DOHH2 (cell line): Measurements from ENCODE around the gene TMCC1.
A peak's percentile ranks its signal among the peaks of the same experiment; 100 is the strongest.

Source experiments
- H3F3A ChIP-seq: fragments of 200-600 bp; sonication (generic), shearing (Covaris generic); 2 replicates; pipeline ENCODE4 v1.6.0; 2016; ENCODE audit warnings: antibody characterized with exemption, mild to moderate bottlenecking; ENCODE audit not compliant: control insufficient read depth, insufficient read depth
- H3K27ac ChIP-seq: fragments of 200-600 bp; sonication (generic); 2 replicates; pipeline ENCODE4 v1.5.1; 2014; ENCODE audit warnings: low read depth, mild to moderate bottlenecking, low read length, moderate library complexity
- H3K27me3 ChIP-seq: fragments of 200-600 bp; sonication (generic); 2 replicates; pipeline ENCODE4 v1.6.1; 2014; ENCODE audit warnings: mild to moderate bottlenecking, low read length, mixed read lengths; ENCODE audit not compliant: control insufficient read depth
- H3K36me3 ChIP-seq: fragments of 200-600 bp; sonication (generic); 2 replicates; pipeline ENCODE4 v1.6.1; 2014; ENCODE audit warnings: mild to moderate bottlenecking, low read length, moderate library complexity, mixed read lengths; ENCODE audit not compliant: control insufficient read depth
- H3K4me1 ChIP-seq: fragments of 200-600 bp; sonication (generic); 2 replicates; pipeline ENCODE4 v1.6.1; 2014; ENCODE audit warnings: mild to moderate bottlenecking, low read length, mixed read lengths; ENCODE audit not compliant: control insufficient read depth
- H3K4me2 ChIP-seq: fragments of 200-600 bp; sonication (generic); 2 replicates; pipeline ENCODE4 v1.6.0; 2014; ENCODE audit warnings: mild to moderate bottlenecking, low read length, moderate library complexity
- H3K4me3 ChIP-seq: fragments of 200-600 bp; sonication (generic); 2 replicates; pipeline ENCODE4 v1.5.1; 2014; ENCODE audit warnings: mild to moderate bottlenecking, low read length, mixed read lengths
- H3K79me2 ChIP-seq: fragments of 200-600 bp; sonication (generic); 2 replicates; pipeline ENCODE4 v1.6.1; 2014; ENCODE audit warnings: mild to moderate bottlenecking, low read length, mixed read lengths; ENCODE audit not compliant: control insufficient read depth
- H3K9me2 ChIP-seq: fragments of 200-600 bp; sonication (generic); replicated peaks from 2 replicates; pipeline ENCODE4 v1.6.1; 2014; ENCODE audit warnings: mild to moderate bottlenecking, low read length, mixed read lengths; ENCODE audit not compliant: control insufficient read depth
- H3K9me3 ChIP-seq: fragments of 200-600 bp; sonication (generic); 2 replicates; pipeline ENCODE4 v1.6.1; 2014; ENCODE audit warnings: antibody characterized with exemption, low read length, mixed read lengths; ENCODE audit not compliant: control insufficient read depth, insufficient read depth
- H4K20me1 ChIP-seq: fragments of 200-600 bp; sonication (generic); 2 replicates; pipeline ENCODE4 v1.6.0; 2014; ENCODE audit warnings: low read depth, mild to moderate bottlenecking, antibody characterized with exemption, low read length, moderate library complexity; ENCODE audit not compliant: control insufficient read depth, insufficient read depth
- CTCF ChIP-seq: fragments of 200-600 bp; sonication (generic); IDR thresholded peaks from one replicate; pipeline ENCODE4 v1.5.1; 2014; ENCODE audit warnings: antibody characterized with exemption, mild to moderate bottlenecking, low read depth, low read length; ENCODE audit not compliant: poor library complexity, severe bottlenecking
- EZH2phosphoT487 ChIP-seq: fragments of 200-600 bp; sonication (generic); IDR thresholded peaks from 2 replicates; pipeline ENCODE4 v1.6.1; 2017; ENCODE audit warnings: borderline replicate concordance, mild to moderate bottlenecking, antibody characterized with exemption, low read length, moderate library complexity, mixed read lengths

Gene TMCC1

DNA sequence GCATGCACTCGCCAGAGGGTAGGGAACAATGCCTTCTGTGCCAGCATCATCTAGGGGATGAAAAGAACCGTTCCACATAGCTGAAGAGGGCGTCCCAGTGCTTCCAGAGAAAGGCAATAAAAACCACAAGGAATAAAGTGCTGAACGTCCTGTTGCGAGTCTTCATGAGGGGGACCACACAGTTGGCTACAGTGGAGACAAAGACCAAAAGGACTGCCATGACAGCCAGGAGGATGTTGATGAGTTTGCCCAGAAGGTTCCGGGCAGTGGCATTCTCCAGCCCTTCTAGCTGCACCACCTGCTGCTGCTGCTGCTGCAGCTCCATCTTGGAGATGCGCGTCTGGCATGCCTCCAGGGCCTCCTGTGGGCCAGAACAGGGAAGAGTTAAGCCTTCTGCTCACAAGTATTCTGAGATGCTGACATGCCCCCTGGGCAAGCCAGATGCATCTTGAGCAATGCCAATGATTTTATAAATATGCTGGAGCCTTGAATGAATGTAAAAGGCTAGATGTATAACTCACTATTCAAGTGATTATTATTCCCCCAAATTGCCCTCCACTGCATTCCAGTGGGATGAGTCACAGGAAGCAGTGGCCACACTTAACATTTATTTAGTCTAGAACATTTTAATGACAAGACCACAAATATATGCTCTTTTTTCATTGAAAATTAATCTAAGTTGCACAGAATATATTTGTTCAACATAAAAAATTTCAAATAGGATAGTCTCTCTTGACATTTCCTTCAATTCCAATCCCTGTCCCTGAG, 241.9 kb downstream of the TMCC1 start:
- Histone ChIP-seq H3K9me2 (no peaks in the 10 kb centered on the region), H4K20me1 (no peaks in the 10 kb centered on the region), H3K79me2 (no peaks in the 10 kb centered on the region), H3K9me3 (no peaks in the 10 kb centered on the region), H3F3A (no peaks in the 10 kb centered on the region), H3K36me3 (no peaks in the 10 kb centered on the region), H3K4me2 (no peak overlapping the region), H3K27ac (no peak overlapping the region), H3K27me3 (no peaks in the 10 kb centered on the region), H3K4me1 (no peaks in the 10 kb centered on the region), H3K4me3 (no peak overlapping the region)
- TF ChIP-seq CTCF (no peak), EZH2phosphoT487 (no peak)

DNA sequence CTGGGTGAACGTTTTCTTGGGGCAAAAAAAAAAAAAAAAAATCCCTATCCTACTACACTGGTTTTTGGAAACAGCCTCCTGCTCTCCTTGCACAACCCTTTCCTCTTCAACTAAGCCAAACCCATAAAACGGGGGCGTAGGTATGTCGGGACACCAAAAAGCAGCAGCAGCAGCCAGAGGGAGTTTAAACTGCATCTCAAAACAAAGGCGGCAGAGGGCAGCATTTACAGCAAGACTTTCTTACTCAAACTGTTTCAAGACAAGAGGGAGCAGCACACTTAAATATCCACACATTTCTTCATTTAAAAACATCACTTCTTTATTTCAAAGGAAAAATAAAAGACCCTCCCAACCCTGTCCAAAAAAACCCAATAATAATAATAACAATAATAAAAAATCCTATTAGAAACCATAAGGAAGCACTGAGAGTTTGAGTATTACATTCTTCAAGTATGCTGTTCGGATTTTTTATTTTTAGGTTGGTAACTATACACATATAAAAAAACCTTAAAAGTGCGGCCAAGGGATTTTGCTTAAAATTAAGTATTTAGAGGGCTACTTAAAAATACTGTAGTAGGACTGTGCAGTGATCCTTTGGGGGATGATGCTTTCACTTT, 243.1 kb downstream of the TMCC1 start:
- Histone ChIP-seq H3K79me2 (no peaks in the 10 kb centered on the region), H3K27ac (no peak overlapping the region), H3K9me2 (no peaks in the 10 kb centered on the region), H4K20me1 (no peaks in the 10 kb centered on the region), H3K36me3 (no peaks in the 10 kb centered on the region), H3K4me1 (no peaks in the 10 kb centered on the region), H3F3A (no peaks in the 10 kb centered on the region), H3K27me3 (no peaks in the 10 kb centered on the region), H3K4me2 (no peak overlapping the region), H3K9me3 (no peaks in the 10 kb centered on the region), H3K4me3 (no peak overlapping the region)
- peak; percentile 67 for TF ChIP-seq CTCF
- TF ChIP-seq EZH2phosphoT487 = no peak

- Histone ChIP-seq H3K9me3 (no peaks in the 10 kb centered on the region), H3K79me2 (no peaks in the 10 kb centered on the region), H3K9me2 (no peaks in the 10 kb centered on the region), H3K36me3 (no peaks in the 10 kb centered on the region), H3K4me3 (no peak overlapping the region), H3K27me3 (no peaks in the 10 kb centered on the region), H3K4me2 (no peak overlapping the region), H3F3A (no peaks in the 10 kb centered on the region), H3K27ac (no peak overlapping the region), H4K20me1 (no peaks in the 10 kb centered on the region), H3K4me1 (no peaks in the 10 kb centered on the region)
- TF ChIP-seq CTCF (no peak), EZH2phosphoT487 (no peak)
Observed at GRCh38 chr3:129648391-129648790, 245.1 kb downstream of the TMCC1 start.
